Chondrocyte (in vitro differentiated cells): Measurements from ENCODE around the gene STMN1. TPM values are rescaled to one million over a fixed set of nuclear protein-coding genes. Genes with fewer than 3 reads are reported as not detected.

Experiments used
- DNase-seq: peaks from one replicate; pipeline ENCODE4 v3.0.0; 2021; ENCODE audit warnings: mixed read lengths, low spot score
- H3K27ac Mint-ChIP-seq: one replicate; pipeline ENCODE4 v1.8.0; 2021; ENCODE audit warnings: mild to moderate bottlenecking, moderate library complexity, mixed read lengths; ENCODE audit not compliant: unreplicated experiment
- H3K27me3 Mint-ChIP-seq: 2 replicates; pipeline ENCODE4 v1.8.0; 2021; ENCODE audit warnings: low read depth, mixed read lengths
- H3K36me3 Mint-ChIP-seq: 2 replicates; pipeline ENCODE4 v1.8.0; 2021; ENCODE audit warnings: low read depth, mixed read lengths
- H3K4me1 Mint-ChIP-seq: 2 replicates; pipeline ENCODE4 v1.8.0; 2021; ENCODE audit warnings: low read depth, mild to moderate bottlenecking, mixed read lengths
- H3K4me3 Mint-ChIP-seq: one replicate; pipeline ENCODE4 v1.8.0; 2021; ENCODE audit warnings: mild to moderate bottlenecking, moderate library complexity, mixed read lengths; ENCODE audit not compliant: unreplicated experiment
- H3K9me3 Mint-ChIP-seq: 2 replicates; pipeline ENCODE4 v1.8.0; 2021; ENCODE audit warnings: low read depth, mixed read lengths
- CTCF ChIP-seq: fragments of 200-600 bp; sonication (generic); IDR thresholded peaks from 2 replicates; pipeline ENCODE4 v1.5.0; 2021; ENCODE audit warnings: antibody characterized with exemption, mild to moderate bottlenecking, moderate library complexity
- total RNA-seq: library from RNA; stranded (reverse); gene quantifications from 3 replicates; pipeline ENCODE4 v1.2.1, GENCODE V29; 2021

Gene STMN1
- total RNA-seq, 1 donor from 2014 or later, result 152 TPM

GRCh38 chr1:25924454-25924853 lies 18.2 kb upstream of the STMN1 start:
- DNase-seq, result no peak
- Mint-ChIP-seq H3K4me1 (peaks cover 24% of the 10 kb centered on the region), H3K9me3 (no peaks in the 10 kb centered on the region), H3K4me3 (no peak overlapping the region), H3K36me3 (no peaks in the 10 kb centered on the region), H3K27ac (no peak overlapping the region), H3K27me3 (no peaks in the 10 kb centered on the region)
- TF ChIP-seq CTCF, result no peak

DNA sequence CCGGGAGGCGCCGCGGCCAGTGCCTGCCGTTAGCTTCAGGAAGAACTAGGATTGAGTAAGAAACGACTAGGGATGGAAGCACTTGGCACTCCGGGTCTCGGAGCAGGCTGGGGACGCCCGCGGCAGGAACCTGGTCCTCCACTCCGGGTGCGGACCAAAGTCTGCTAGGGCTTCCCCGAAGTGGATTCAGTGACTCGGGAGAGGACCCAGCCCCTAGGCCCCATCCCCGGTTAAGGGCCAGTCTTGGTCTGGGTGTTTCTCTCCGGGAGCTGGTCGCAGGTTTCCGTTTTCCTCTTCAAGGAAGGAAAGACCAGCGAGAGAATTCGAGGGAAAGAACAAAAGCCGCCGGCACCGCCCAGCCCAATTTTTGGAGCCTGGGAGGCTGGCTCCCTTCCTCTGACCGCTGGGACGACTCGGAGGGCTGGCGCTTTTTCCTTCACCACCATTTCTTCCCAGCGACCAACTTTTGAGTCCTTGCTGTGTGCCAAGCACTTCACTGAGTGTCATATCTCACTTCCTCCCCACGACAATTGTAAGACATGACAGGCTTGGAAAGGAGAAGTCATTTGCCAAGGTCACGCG lies 16.8 kb upstream of the STMN1 start:
- Mint-ChIP-seq H3K4me3 (peak overlapping the region; percentile 59), H3K27ac (no peak overlapping the region), H3K36me3 (no peaks in the 10 kb centered on the region), H3K4me1 (peaks cover 25% of the 10 kb centered on the region), H3K27me3 (no peaks in the 10 kb centered on the region), H3K9me3 (no peaks in the 10 kb centered on the region)
- TF ChIP-seq CTCF, result no peak
- DNase-seq, result no peak

DNA sequence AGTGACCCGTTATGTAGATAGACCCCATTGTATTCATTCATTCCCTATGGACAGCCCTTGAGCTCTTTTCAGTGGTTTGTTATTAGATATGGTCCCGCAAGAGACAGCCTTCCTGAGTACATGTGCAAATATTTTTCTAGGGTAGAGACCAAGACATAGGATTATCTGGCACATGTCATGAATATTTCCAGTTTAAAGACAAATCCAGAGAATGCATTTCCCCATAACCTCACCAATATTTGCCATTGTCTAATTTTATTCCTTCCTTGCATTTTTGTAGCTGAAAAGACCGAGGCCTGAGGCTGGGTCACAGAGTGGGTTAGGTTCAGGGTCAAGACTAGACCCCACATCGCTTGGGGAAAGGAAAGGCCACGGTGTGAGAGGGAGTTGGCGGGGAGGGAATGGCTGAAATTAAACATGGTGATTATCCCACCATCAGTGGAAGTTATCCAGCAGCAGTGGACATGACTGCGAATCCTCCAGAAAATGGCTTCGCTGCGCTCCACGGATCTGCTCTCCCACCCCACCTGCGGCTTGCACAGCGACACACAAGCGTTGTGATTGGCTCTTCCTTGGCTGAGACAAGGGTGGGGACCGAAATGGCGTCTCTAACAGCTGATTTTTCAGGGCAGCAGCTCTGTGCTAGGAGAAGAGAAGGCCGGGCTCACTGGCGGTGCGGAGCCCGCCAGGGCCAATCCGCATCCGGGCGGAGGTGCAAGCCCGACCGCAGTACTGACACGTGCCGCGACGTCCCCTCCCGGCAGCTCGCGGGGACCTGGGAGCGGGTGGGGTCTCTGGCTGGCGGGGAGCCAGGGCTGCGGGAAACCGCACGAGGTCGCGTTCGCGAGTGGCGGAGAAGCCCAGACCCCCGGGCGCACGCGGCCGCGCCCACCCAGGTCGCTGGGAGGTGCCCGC lies 16.1 kb upstream of the STMN1 start:
- peaks cover 28% of the 10 kb centered on the region for H3K4me1 Mint-ChIP-seq
- peak overlapping the region; percentile 71 for H3K4me3 Mint-ChIP-seq
- H3K27ac Mint-ChIP-seq, result peak overlapping the region; percentile 65
- no peak for DNase-seq
- no peaks in the 10 kb centered on the region for H3K36me3 Mint-ChIP-seq
- H3K9me3 Mint-ChIP-seq, result no peaks in the 10 kb centered on the region
- H3K27me3 Mint-ChIP-seq, result no peaks in the 10 kb centered on the region
- TF ChIP-seq CTCF, result peak; percentile 28

DNA sequence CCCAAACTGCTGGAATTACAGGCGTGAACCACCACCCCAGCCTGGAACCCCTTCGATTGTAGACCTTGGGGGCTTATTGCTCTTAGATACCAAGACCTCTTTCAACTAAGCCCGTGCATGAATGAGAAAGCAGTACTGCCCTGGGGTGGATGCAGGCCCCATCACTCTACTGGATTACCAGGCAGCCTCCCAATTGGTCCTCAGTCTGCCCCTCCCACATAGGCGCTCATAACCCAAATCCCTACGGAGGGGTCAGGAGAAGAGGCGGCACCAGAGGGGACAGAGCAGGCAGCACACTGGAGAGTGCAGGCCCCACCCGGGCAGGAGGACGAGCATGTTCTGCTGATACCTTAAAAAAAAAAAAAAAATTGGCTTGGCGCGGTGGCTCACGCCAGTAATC lies 12.4 kb upstream of the STMN1 start:
- H3K4me3 Mint-ChIP-seq, result no peak overlapping the region

More for the DNA sequence above, 12.4 kb upstream of the STMN1 start:
- DNase-seq, result no peak
- Mint-ChIP-seq H3K27me3 (no peaks in the 10 kb centered on the region), H3K27ac (no peak overlapping the region), H3K9me3 (no peaks in the 10 kb centered on the region), H3K4me1 (peaks cover 30% of the 10 kb centered on the region), H3K36me3 (no peaks in the 10 kb centered on the region)
- TF ChIP-seq CTCF, result no peak
